CD14-positive monocyte (primary cell): ENCODE results near the gene DEFB131B. TPM values are rescaled to one million over a fixed set of nuclear protein-coding genes. Genes with fewer than 3 reads are reported as not detected.
"Not testable (repeated sequence)": the region's sequence is repeated elsewhere in the genome, so short reads cannot be mapped to it uniquely, and the experiment has no call there.

Experiments used
- DNase-seq, 3 donors: peaks; one replicate each; pipeline ENCODE4 v3.0.0-alpha.2; 2011 to 2022
- H2AFZ ChIP-seq: 2 replicates; pipeline ENCODE4 v1.6.0; 2012; ENCODE audit warnings: mild to moderate bottlenecking, low read depth, low read length, inconsistent platforms; ENCODE audit not compliant: insufficient read depth, poor library complexity, severe bottlenecking
- H3K27ac ChIP-seq, 2 donors: 1 replicate in 1 of 2; 2 replicates in 1 of 2; pipeline ENCODE4 v1.5.1; 2012 to 2013; ENCODE audit warnings: low read length in 2 of 2, control low read depth in 1 of 2, inconsistent platforms in 1 of 2, low read depth in 1 of 2, mild to moderate bottlenecking in 1 of 2
- H3K27me3 ChIP-seq, 2 donors: one replicate each; pipeline versions ENCODE4 v1.6.0 to v1.6.1; 2011 to 2013; ENCODE audit warnings: low read length in 2 of 2; ENCODE audit not compliant: control insufficient read depth in 2 of 2, insufficient read depth in 2 of 2
- H3K36me3 ChIP-seq, 2 donors: replicated peaks in 1 of 2; 1 replicate in 1 of 2; 2 replicates in 1 of 2; pipeline versions ENCODE4 v1.5.1 to v1.6.1; 2012 to 2013; ENCODE audit warnings: low read length in 2 of 2, control low read depth in 1 of 2, inconsistent platforms in 1 of 2, mild to moderate bottlenecking in 1 of 2; ENCODE audit not compliant: insufficient read depth in 2 of 2, control insufficient read depth in 1 of 2
- H3K4me1 ChIP-seq, 2 donors: 1 replicate in 1 of 2; 2 replicates in 1 of 2; pipeline versions ENCODE4 v1.5.1 to v1.6.1; 2012 to 2013; ENCODE audit warnings: low read length in 2 of 2, control low read depth in 1 of 2, inconsistent platforms in 1 of 2, mild to moderate bottlenecking in 1 of 2, moderate library complexity in 1 of 2; ENCODE audit not compliant: insufficient read depth in 2 of 2, control insufficient read depth in 1 of 2
- H3K4me2 ChIP-seq: replicated peaks from 2 replicates; pipeline ENCODE3; 2012; ENCODE audit warnings: low read length, moderate library complexity, mild to moderate bottlenecking; ENCODE audit not compliant: poor library complexity, severe bottlenecking; ENCODE audit errors: extremely low read depth
- H3K4me3 ChIP-seq, 3 experiments: fragments of 200-600 bp in 1 of 3; sonication (generic) in 1 of 3; replicated peaks in 1 of 3; 1 replicate in 2 of 3; 2 replicates in 1 of 3; pipeline ENCODE4 v1.5.1; 2011 to 2013; ENCODE audit warnings: low read length in 3 of 3, mild to moderate bottlenecking in 3 of 3, control low read depth in 2 of 3, low read depth in 2 of 3, inconsistent platforms in 1 of 3, moderate library complexity in 1 of 3
- H3K79me2 ChIP-seq: 2 replicates; pipeline ENCODE4 v1.6.0; 2012; ENCODE audit warnings: mild to moderate bottlenecking, control low read depth, inconsistent platforms, low read length, moderate library complexity; ENCODE audit not compliant: insufficient read depth
- H3K9ac ChIP-seq: 2 replicates; pipeline ENCODE4 v1.6.0; 2017; ENCODE audit warnings: low read length, mild to moderate bottlenecking; ENCODE audit not compliant: insufficient read depth, poor library complexity, severe bottlenecking
- H3K9me3 ChIP-seq, 2 donors: replicated peaks in 1 of 2; 1 replicate in 1 of 2; 2 replicates in 1 of 2; pipeline versions ENCODE4 v1.5.1 to v1.6.1; 2012 to 2013; ENCODE audit warnings: low read length in 2 of 2, control low read depth in 1 of 2; ENCODE audit not compliant: control insufficient read depth in 1 of 2, insufficient read depth in 1 of 2
- H4K20me1 ChIP-seq: 2 replicates; pipeline ENCODE4 v1.6.0; 2012; ENCODE audit warnings: mild to moderate bottlenecking, low read length, control low read depth, moderate library complexity; ENCODE audit not compliant: insufficient read depth
- H3K27ac Mint-ChIP-seq, 7 donors: one replicate each; pipeline ENCODE4 v1.8.0; 2020; ENCODE audit warnings: mild to moderate bottlenecking in 7 of 7, mixed read lengths in 7 of 7, moderate library complexity in 6 of 7, inconsistent platforms in 2 of 7
- H3K27me3 Mint-ChIP-seq, 3 donors: one replicate each; pipeline ENCODE4 v1.8.0; 2021 to 2022; ENCODE audit warnings: low read depth in 3 of 3, mild to moderate bottlenecking in 3 of 3, mixed read lengths in 3 of 3, moderate library complexity in 3 of 3, inconsistent platforms in 1 of 3
- H3K36me3 Mint-ChIP-seq, 2 donors: one replicate each; pipeline ENCODE4 v1.8.0; 2020; ENCODE audit warnings: mixed read lengths in 2 of 2, inconsistent platforms in 1 of 2, mild to moderate bottlenecking in 1 of 2
- H3K4me1 Mint-ChIP-seq: one replicate; pipeline ENCODE4 v1.8.0; 2020; ENCODE audit warnings: mild to moderate bottlenecking, mixed read lengths
- H3K4me3 Mint-ChIP-seq, 2 donors: one replicate each; pipeline ENCODE4 v1.8.0; 2020; ENCODE audit warnings: mild to moderate bottlenecking in 2 of 2, mixed read lengths in 2 of 2, moderate library complexity in 1 of 2
- H3K9me3 Mint-ChIP-seq, 7 donors: one replicate each; pipeline ENCODE4 v1.8.0; 2020 to 2022; ENCODE audit warnings: mixed read lengths in 7 of 7, mild to moderate bottlenecking in 6 of 7, moderate library complexity in 6 of 7, inconsistent platforms in 2 of 7
- WGBS: methylation state at CpG from one replicate; pipeline ENCODE4 v1.1.5; 2013; ENCODE audit warnings: missing lambda C conversion rate; ENCODE audit not compliant: insufficient coverage; 5-methylcytosine and 5-hydroxymethylcytosine counted together
- intact Hi-C, 2 donors: fragments of 100-400 bp; cut with micrococcal nuclease; formaldehyde crosslinking; loops; one replicate each; pipeline versions ENCODE4 v1.15.0 to v1.15.1; 2023
- polyA plus RNA-seq, 3 donors: library from polyadenylated mRNA; depleted of rRNA in 1 of 3; unstranded in 2 of 3; stranded (reverse) in 1 of 3; fragments of 300-500 nt in 2 of 3; fragments of >200 nt in 1 of 3; fragmentation: Illumina TruSeq in 2 of 3; gene quantifications; 1 replicate in 2 of 3; 2 replicates in 1 of 3; pipeline ENCODE4 v1.2.3, GENCODE V29; 2012 to 2021
- TF ChIP-seq, protein P1 (sequence below): fragments of 200-600 bp; IDR thresholded peaks from one replicate; pipeline ENCODE4 v1.8.0; 2022; ENCODE audit warnings: antibody characterized with exemption, mild to moderate bottlenecking

DEFB131B gene
- polyA plus RNA-seq, 3 donors, result not detected

DNA sequence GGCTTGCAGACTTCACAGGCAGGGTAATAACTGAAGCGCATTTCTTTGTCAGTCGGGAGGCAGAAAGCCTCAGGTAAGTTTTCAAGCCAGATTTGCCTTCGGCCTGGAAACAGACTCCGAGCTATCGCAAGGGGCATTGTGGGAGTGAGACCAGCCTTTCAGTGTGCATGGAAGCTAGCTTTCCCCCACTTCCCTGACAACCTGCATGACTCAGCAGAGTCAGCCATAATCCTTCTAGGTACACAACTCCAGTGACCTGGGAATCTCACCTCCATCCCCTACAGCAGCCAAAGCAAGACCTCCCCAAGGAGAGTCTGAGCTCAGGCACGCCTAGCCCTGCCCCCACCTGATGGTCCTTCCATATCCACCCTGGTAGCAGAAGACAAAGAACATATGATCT, 35.5 kb upstream of the DEFB131B start:
- H4K20me1 ChIP-seq, H3K27me3 ChIP-seq, H3K9me3 Mint-ChIP-seq, H3K27me3 Mint-ChIP-seq, H3K9me3 ChIP-seq, H3K9ac ChIP-seq, intact Hi-C loops, H3K27ac ChIP-seq, H3K4me1 Mint-ChIP-seq, H3K79me2 ChIP-seq, H3K4me3 Mint-ChIP-seq, H3K36me3 Mint-ChIP-seq, H3K36me3 ChIP-seq, H3K4me1 ChIP-seq, H3K4me3 ChIP-seq, H3K4me2 ChIP-seq, H2AFZ ChIP-seq, DNase-seq, H3K27ac Mint-ChIP-seq: not testable (repeated sequence)
- 83% methylated on average over 6 of the region's 6 CpGs for WGBS

DNA sequence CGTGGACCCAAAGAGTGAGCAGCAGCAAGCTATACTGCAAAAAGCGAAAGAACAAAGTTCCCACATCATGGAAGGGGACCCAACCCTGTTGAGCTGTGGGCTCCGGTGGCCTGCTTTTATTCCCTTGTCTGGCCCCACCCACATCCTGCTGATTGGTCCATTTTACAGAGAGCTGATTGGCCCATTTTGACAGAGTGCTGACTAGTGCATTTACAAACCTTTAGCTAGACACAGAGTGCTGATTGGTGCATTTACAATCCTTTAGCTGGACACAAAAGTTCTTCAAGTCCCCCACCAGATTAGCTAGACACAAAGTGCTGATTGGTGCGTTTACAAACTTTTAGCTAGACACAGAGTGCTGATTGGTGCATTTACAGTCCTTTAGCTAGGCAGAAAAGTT, 34.9 kb upstream of the DEFB131B start:
- H3K4me1 ChIP-seq, intact Hi-C loops, H3K9ac ChIP-seq, H3K4me2 ChIP-seq, H3K4me3 ChIP-seq, H3K36me3 Mint-ChIP-seq, H3K4me1 Mint-ChIP-seq, H3K79me2 ChIP-seq, DNase-seq, H3K27me3 ChIP-seq, H3K9me3 ChIP-seq, H3K27me3 Mint-ChIP-seq, H3K27ac ChIP-seq, H2AFZ ChIP-seq, H3K4me3 Mint-ChIP-seq, H3K27ac Mint-ChIP-seq, H4K20me1 ChIP-seq, H3K9me3 Mint-ChIP-seq, H3K36me3 ChIP-seq: not testable (repeated sequence)
- 100% methylated on average over 4 of the region's 4 CpGs for WGBS

DNA sequence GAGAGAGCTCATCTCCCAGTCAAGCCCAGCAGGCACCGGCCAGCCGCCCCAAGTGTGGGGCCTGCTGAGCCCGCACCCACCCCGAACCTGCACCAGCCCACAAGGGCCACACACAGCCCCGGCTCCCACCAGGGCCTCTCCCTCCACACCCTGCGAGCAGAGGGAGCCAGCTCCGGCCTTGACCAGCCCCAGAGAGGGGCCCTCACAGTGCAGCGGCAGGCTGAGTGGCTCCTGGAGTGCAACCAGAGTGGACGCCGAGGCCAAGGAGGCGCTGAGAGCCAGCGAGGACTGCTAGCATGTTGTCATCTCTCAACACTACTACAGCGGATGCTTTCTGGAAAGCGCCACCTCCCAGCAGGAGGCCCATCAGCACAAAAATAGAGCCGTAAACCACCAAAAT, 34.4 kb upstream of the DEFB131B start:
- Histone ChIP-seq H3K9me3 (no peaks in the 10 kb centered on the region), H3K4me3 (no peak overlapping the region), H3K4me1 (no peaks in the 10 kb centered on the region), H4K20me1 (no peaks in the 10 kb centered on the region), H3K27ac (no peak overlapping the region), H3K9ac (no peak overlapping the region), H3K27me3 (no peaks in the 10 kb centered on the region), H3K79me2 (no peaks in the 10 kb centered on the region), H2AFZ (no peak overlapping the region), H3K4me2 (no peak overlapping the region), H3K36me3 (no peaks in the 10 kb centered on the region)
- Mint-ChIP-seq H3K9me3 (peaks cover 3 to 10% (median 7%) of the 10 kb centered on the region in 7 donors), H3K36me3 (no peaks in the 10 kb centered on the region), H3K27me3 (peaks cover 0 to 1% (median 0%) of the 10 kb centered on the region in 3 donors), H3K27ac (no peak overlapping the region), H3K4me3 (no peak overlapping the region), H3K4me1 (peaks cover 3% of the 10 kb centered on the region)
- 98% methylated on average over 5 of the region's 15 CpGs for WGBS
- intact Hi-C loops, result no loop called here
- no peak for DNase-seq
- TF ChIP-seq, protein P1, sequence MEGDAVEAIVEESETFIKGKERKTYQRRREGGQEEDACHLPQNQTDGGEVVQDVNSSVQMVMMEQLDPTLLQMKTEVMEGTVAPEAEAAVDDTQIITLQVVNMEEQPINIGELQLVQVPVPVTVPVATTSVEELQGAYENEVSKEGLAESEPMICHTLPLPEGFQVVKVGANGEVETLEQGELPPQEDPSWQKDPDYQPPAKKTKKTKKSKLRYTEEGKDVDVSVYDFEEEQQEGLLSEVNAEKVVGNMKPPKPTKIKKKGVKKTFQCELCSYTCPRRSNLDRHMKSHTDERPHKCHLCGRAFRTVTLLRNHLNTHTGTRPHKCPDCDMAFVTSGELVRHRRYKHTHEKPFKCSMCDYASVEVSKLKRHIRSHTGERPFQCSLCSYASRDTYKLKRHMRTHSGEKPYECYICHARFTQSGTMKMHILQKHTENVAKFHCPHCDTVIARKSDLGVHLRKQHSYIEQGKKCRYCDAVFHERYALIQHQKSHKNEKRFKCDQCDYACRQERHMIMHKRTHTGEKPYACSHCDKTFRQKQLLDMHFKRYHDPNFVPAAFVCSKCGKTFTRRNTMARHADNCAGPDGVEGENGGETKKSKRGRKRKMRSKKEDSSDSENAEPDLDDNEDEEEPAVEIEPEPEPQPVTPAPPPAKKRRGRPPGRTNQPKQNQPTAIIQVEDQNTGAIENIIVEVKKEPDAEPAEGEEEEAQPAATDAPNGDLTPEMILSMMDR, result no peak

DNA sequence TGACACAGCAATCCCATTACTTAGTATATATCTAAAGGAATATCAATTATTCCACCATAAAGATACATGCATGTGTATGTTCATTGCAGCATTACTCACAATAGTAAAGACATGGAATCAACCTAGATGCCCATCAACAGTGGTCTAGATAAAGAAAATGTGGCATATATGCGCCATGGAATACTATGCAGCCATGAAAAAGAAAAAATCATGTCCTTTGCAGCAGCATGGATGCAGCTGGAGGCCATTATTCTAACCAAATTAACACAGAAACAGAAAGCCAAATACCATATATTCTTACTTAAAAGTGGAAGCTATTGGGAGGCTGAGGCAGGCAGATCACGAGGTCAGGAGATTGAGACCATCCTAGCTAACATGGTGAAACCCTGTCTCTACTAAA, 24.4 kb upstream of the DEFB131B start:
- H3K27me3 ChIP-seq, DNase-seq, H3K79me2 ChIP-seq, H4K20me1 ChIP-seq, H3K4me3 Mint-ChIP-seq, H3K4me2 ChIP-seq, H3K27ac Mint-ChIP-seq, intact Hi-C loops, H3K9ac ChIP-seq, H3K36me3 Mint-ChIP-seq, H3K4me3 ChIP-seq, H3K9me3 ChIP-seq, H3K27me3 Mint-ChIP-seq, H3K36me3 ChIP-seq, H3K27ac ChIP-seq, H2AFZ ChIP-seq: not testable (repeated sequence)
- H3K4me1 ChIP-seq, result peaks cover 0 to 12% of the 10 kb centered on the region in 2 donors
- Mint-ChIP-seq H3K9me3 (peaks cover 2 to 13% (median 9%) of the 10 kb centered on the region in 7 donors), H3K4me1 (peaks cover 16% of the 10 kb centered on the region)
- WGBS, result no CpG with 5 or more reads among the region's 2 CpGs
